GM12892 (cell line): ENCODE results near the gene ATG16L2.
"Not testable (repeated sequence)": the region's sequence is repeated elsewhere in the genome, so short reads cannot be mapped to it uniquely, and the experiment has no call there.

Source experiments
- DNase-seq: peaks from one replicate; pipeline ENCODE4 v3.0.0; 2011; ENCODE audit not compliant: insufficient read length
- FAIRE-seq: peaks from 2 replicates; lab custom pipeline; 2011; peaks lifted over from hg19 to GRCh38; lab: Jason Lieb, UNC
- POLR2A ChIP-seq: IDR thresholded peaks from 2 replicates; pipeline ENCODE4 v1.6.1; 2011; ENCODE audit warnings: low read depth, low read length, control low read depth
- POLR2AphosphoS5 ChIP-seq: IDR thresholded peaks from 2 replicates; pipeline ENCODE4 v1.6.1; 2011; ENCODE audit warnings: low read depth, low read length, control low read depth
- TAF1 ChIP-seq: IDR thresholded peaks from 2 replicates; pipeline ENCODE4 v1.6.1; 2011; ENCODE audit warnings: low read depth, mild to moderate bottlenecking, control low read depth, low read length, borderline replicate concordance

The ATG16L2 gene

DNA sequence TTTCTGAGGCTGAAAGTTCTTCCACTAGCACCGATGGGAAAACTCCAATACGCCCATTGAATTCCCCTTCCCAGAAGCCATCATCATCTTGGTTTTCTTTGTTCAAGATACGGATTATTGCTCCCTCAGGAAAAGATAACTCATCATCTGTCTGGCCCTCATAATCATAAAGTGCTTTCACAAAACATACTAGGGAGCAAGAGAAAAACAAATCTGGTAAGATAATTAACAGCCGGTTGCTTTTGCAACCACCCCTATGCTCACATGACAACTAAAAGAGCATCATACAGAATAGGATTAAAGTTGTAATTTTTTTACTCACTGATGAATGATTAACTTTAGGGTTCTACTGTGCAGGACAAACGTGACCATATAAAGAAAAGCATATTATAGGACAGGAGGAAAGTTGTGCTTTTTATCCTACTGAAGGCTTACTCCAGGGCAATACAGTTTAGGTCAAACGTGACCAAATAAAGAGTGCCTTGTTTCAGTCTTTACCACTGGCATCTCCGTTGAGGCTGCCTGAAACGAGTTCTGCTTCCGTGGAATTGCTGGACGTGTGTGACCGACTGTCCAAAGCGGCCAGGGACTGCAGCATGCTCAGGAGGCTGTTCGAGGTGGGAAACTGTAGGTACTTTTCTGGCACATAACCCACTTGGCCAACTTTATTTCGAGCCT is 28.6 kb downstream of the ATG16L2 start:
- TF ChIP-seq POLR2A: no peak
- TF ChIP-seq TAF1: no peak
- DNase-seq (no peak), FAIRE-seq (no peak)

DNA sequence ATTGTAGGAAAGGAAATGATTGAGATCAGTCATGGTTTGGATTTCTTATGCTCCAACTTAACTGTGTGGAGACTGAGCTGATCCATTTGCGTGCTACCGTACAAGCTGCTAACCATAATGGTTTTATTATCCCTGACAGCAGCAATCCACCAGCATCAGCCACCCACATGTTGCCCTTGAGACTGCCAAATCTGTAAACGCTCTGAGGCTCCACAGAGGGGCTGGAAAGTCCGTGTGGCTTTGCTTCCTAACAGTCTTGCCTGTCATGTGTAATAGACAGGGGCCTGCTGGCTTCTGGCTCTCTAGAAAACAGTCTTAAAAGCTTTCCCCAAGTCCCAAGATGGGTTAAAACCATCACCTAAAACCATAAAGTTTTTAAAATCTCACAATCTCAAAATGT is 30.1 kb downstream of the ATG16L2 start:
- TF ChIP-seq POLR2A: no peak
- TF ChIP-seq POLR2AphosphoS5: no peak
- no peak for TF ChIP-seq TAF1
- DNase-seq: no peak
- no peak for FAIRE-seq

DNA sequence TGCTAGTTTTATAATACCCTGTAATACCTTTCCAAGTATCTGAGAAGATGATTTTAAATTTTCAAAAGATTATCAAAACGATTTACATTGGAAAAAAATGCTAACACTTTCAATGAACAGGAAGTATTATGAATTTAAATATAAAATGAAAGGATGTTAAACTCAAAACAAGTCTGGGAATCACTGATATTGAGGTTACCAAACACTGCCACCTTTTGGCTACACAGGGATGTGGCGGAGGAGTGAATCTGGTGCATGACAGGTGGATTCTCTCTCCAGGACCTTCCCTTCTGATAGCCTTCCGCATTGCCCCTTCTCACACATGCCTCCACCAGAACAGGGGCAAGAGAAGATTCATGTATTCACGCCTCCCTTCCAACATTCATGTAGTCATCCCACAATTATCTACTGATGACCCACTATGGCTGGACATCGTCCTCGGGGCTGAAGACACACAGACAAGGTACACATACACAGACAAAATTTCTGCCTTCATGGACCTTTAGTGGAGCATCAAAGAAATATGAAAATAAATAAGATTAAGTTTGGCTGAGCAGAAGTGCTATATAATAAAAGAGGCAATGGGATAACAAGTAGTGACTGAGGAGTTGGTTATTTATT is 34.7 kb downstream of the ATG16L2 start:
- peak; percentile 68 for FAIRE-seq
- TF ChIP-seq TAF1 (no peak), POLR2A (no peak), POLR2AphosphoS5 (no peak)
- no peak for DNase-seq

DNA sequence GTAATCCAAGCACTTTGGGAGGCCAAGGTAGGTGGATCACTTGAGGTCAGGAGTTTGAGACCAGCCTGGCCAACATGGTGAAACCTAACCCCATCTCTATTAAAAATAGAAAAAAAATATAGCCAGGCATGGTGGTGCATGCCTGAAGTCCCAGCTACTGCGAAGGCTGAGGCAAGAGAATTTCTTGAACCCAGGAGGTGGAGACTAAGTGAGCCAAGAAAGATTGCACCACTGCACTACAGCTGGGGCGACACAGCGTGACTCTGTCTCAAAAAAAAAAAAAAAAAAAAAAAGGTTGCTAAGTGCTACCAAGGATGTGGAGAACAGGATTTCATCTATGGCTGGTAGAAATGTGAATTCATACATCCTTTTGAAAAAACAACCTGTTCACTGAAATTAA is 36.6 kb downstream of the ATG16L2 start:
- DNase-seq (no peak), FAIRE-seq (no peak)
- no peak for TF ChIP-seq POLR2AphosphoS5
- no peak for TF ChIP-seq TAF1
- TF ChIP-seq POLR2A: no peak

DNA sequence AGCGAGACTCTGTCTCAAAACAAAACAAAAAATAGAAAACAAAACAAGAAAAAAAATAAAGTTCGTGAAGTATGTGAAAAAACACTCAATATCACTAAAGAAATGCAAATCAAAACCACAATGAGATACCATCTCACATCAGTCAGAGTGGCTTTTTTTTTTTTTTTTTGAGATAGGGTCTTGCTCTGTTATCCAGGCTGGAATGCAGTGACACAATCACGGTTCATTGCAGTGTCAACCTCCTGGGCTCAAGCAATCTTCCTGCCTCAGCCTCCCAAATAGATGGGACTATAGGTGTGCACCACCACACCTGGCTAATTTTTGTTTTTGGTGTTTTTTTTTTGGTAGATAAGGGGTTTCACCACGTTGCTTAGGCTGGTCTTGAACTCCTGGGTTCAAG is 37.5 kb downstream of the ATG16L2 start:
- FAIRE-seq (no peak), DNase-seq (no peak)
- no peak for TF ChIP-seq TAF1

DNA sequence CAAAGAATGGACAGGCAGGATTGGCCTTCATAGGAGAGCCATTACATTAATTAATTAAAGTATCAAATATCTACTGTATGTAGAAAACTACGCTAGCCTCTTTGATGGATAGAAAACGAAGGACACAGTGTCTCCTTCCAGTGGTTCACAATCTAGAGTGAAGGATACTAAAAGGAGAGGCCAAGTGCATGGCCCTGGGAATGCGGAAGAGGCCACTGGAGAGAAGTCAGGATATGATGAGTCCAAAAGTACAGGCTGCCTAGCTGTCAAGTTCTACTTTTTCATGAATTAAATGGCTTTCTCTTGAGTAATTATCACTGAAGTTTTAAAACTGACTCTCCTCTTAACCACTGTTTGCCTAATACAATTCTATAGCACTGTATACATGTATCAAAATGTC is 41.9 kb downstream of the ATG16L2 start:
- no peak for FAIRE-seq
- TF ChIP-seq TAF1: no peak
- no peak for TF ChIP-seq POLR2A
- no peak for TF ChIP-seq POLR2AphosphoS5
- DNase-seq: no peak

DNA sequence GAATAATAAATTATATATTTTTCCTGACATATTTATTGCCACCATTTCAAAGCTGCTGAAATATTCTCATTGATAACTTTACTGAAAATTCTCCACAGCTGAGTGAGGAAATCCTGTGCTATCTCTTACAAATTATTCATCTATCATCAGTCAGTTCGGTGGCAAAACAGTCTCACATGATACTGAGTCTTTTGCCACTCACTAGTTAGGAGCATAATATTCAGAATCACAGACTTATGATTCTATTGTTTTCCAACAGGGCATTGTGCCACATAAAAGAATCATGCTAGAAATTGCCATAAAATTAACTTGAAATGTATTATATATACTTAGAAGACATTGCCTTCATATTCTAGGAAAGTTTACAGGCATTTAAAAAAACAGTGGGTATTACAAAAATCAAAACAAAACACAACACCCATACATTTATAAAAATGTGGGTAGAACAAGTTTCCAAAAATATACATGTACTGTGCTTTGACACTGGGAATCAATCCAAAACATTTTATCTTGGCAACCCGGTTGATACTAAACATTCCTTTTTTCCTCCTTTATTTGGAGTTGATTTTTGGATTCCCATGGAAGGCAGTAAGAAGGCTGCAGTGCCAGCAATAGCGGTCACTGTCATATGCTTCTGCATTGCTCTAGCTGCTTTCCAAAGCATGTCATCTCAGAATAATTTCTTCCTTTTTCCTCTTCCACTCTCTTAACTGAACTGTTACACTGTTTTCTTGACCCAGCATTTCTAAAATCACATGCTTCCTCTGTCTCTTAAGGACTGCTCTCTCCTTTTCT is 42.5 kb downstream of the ATG16L2 start:
- peak; percentile 67 for FAIRE-seq
- TF ChIP-seq TAF1: no peak
- TF ChIP-seq POLR2A: no peak
- TF ChIP-seq POLR2AphosphoS5: no peak
- no peak for DNase-seq

DNA sequence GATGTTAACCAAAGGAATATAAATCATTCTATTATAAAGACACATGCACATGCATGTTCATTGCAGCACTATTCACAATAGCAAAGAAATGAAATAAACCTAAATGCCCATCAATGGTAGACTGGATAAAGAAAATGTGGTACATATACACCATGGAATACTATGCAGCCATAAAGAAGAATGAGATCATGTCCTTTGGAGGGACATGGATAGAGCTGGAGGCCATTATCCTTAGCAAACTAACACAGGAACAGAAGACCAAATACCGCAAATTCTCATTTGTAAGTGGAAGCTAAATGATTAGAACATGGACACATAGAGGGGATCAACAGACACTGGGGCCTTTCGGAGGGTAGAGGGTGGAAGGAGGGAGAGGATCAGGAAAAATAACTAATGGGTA is 44.1 kb downstream of the ATG16L2 start:
- peak; percentile 78 for FAIRE-seq
- DNase-seq: not testable (repeated sequence)

DNA sequence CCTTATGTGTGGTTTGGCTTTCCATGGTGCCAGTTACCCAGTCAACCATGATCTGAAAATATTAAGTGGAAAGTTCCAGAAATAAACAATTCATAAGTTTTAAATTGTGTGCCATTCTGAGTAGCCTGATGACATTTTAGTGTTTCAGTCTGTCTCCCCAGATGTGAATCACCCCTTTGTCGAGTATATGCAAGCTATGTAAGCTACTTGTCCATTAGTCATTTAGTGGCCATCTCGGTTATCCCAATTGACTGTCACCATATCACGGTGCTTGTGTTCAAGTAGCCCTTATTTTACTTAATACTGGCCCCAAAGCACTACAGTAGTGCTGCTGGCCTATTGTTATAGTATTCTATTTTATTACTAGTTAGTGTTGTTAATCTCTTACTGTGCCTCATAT is 44.9 kb downstream of the ATG16L2 start:
- no peak for FAIRE-seq

DNA sequence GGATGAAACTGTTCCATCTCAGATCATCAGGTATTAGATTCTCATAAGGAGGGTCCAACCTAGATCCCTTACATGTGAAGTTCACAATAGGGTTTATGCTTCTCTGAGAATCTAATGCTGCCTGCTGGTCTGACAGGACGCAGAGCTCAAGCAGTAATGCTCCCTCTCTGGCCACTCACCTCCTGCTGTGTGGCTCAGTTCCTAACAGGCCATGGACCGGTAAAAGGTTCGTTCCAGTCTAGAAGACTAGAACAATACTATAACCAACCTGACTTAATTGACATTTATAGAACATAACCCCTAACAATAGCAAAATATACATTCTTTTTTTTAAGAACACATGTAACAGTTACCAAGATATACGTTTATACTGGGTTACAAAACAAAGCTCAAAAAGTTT is 45.8 kb downstream of the ATG16L2 start:
- no peak for TF ChIP-seq TAF1
- no peak for TF ChIP-seq POLR2AphosphoS5
- TF ChIP-seq POLR2A: no peak
- no peak for FAIRE-seq
- no peak for DNase-seq

More for the DNA sequence above, 44.9 kb downstream of the ATG16L2 start:
- DNase-seq: no peak
- TF ChIP-seq POLR2A (no peak), TAF1 (no peak), POLR2AphosphoS5 (no peak)

DNA sequence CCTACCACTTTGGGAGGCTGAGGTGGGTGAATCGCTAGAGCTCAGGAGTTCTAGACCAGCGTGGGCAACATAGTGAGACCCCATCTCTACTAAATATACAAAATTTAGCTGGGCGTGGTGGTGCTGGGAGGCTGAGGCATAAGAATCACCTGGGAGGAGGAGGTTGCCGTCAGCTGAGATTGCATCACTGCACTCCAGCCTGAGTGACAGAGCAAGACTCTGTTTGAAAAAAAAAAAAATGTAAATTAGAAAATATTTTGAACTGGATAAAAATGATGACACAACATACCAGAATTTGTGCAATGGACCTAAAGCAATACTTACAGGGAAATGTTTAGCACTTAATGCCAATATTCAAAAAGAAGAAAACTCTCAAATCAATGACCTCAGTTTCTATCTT is 46.4 kb downstream of the ATG16L2 start:
- FAIRE-seq: no peak
- TF ChIP-seq POLR2AphosphoS5: no peak
- no peak for DNase-seq

DNA sequence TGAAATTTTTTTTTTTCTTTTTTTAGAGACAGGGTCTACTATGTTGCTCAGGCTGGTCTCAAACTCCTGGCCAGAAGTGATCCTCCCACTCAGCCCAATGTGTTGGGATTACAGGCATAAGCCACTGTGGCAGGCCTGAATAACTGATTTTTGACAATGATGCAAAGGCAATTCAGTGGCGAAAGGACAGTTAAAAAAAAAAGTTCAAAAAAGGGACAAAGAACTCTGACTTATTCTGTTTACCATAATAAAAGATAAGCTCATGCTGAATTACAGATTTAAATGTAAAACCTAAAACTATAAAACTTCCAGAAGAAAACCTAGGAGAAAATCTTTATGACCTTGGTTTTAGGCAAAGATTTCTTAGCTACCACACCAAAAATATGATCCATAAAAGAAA is 48.9 kb downstream of the ATG16L2 start:
- DNase-seq: no peak
- TF ChIP-seq POLR2A (no peak), POLR2AphosphoS5 (no peak)
- no peak for FAIRE-seq
